NB4 (cell line): ENCODE data around the gene BBS4.
"Not testable (repeated sequence)": the region's sequence is repeated elsewhere in the genome, so short reads cannot be mapped to it uniquely, and the experiment has no call there.

Experiments
- DNase-seq: peaks from one replicate; pipeline ENCODE4 v3.0.0; 2010; ENCODE audit warnings: low read depth
- H3K4me3 ChIP-seq: one replicate; pipeline ENCODE4 v1.5.1; 2011; ENCODE audit warnings: mild to moderate bottlenecking, low read depth, low read length, moderate library complexity
- CTCF ChIP-seq: IDR thresholded peaks from one replicate; pipeline ENCODE4 v1.5.1; 2012; ENCODE audit warnings: low read depth, low read length
- MAX ChIP-seq: IDR thresholded peaks from 2 replicates; pipeline ENCODE4 v1.6.1; 2011; ENCODE audit warnings: low read depth, low read length
- MYC ChIP-seq: IDR thresholded peaks from 2 replicates; pipeline ENCODE4 v1.6.1; 2011; ENCODE audit warnings: low read depth, low read length
- POLR2A ChIP-seq: IDR thresholded peaks from 2 replicates; pipeline ENCODE4 v1.6.1; 2011; ENCODE audit warnings: mild to moderate bottlenecking; ENCODE audit not compliant: insufficient read length; ENCODE audit errors: extremely low read depth

The BBS4 gene

GRCh38 chr15:72722071-72722696 is 36.2 kb downstream of the BBS4 start:
- peak; percentile 71 for DNase-seq
- no peak overlapping the region for H3K4me3 ChIP-seq
- TF ChIP-seq CTCF = peak; percentile 67
- no peak for TF ChIP-seq MAX

- TF ChIP-seq MYC = no peak
- TF ChIP-seq CTCF = no peak
- TF ChIP-seq MAX = no peak
- no peak for TF ChIP-seq POLR2A
- DNase-seq = no peak
- no peak overlapping the region for H3K4me3 ChIP-seq
Measured at GRCh38 chr15:72724028-72724427, 38.0 kb downstream of the BBS4 start.

GRCh38 chr15:72725446-72725845 is 39.4 kb downstream of the BBS4 start:
- no peak overlapping the region for H3K4me3 ChIP-seq
- DNase-seq = no peak
- TF ChIP-seq POLR2A (no peak), MAX (no peak), CTCF (no peak), MYC (no peak)

GRCh38 chr15:72725851-72726250 is 39.8 kb downstream of the BBS4 start:
- H3K4me3 ChIP-seq, DNase-seq: not testable (repeated sequence)

- no peak overlapping the region for H3K4me3 ChIP-seq
- no peak for DNase-seq
- TF ChIP-seq POLR2A (no peak), MYC (no peak), MAX (no peak), CTCF (no peak)
Measured at GRCh38 chr15:72727154-72727553, 41.1 kb downstream of the BBS4 start.

- not testable (repeated sequence) for H3K4me3 ChIP-seq, DNase-seq
Measured at GRCh38 chr15:72728249-72728648, 42.2 kb downstream of the BBS4 start.

- no peak overlapping the region for H3K4me3 ChIP-seq
- TF ChIP-seq MYC = no peak
- no peak for TF ChIP-seq CTCF
- no peak for TF ChIP-seq MAX
- no peak for TF ChIP-seq POLR2A
- no peak for DNase-seq
Measured at GRCh38 chr15:72728821-72729220, 42.8 kb downstream of the BBS4 start.
